GM12892 (cell line): ENCODE results near the gene ATP6V0E1.

ENCODE experiments used
- POLR2A ChIP-seq: IDR thresholded peaks from 2 replicates; pipeline ENCODE4 v1.6.1; 2011; ENCODE audit warnings: low read depth, low read length, control low read depth
- POLR2AphosphoS5 ChIP-seq: IDR thresholded peaks from 2 replicates; pipeline ENCODE4 v1.6.1; 2011; ENCODE audit warnings: low read depth, low read length, control low read depth

DNA sequence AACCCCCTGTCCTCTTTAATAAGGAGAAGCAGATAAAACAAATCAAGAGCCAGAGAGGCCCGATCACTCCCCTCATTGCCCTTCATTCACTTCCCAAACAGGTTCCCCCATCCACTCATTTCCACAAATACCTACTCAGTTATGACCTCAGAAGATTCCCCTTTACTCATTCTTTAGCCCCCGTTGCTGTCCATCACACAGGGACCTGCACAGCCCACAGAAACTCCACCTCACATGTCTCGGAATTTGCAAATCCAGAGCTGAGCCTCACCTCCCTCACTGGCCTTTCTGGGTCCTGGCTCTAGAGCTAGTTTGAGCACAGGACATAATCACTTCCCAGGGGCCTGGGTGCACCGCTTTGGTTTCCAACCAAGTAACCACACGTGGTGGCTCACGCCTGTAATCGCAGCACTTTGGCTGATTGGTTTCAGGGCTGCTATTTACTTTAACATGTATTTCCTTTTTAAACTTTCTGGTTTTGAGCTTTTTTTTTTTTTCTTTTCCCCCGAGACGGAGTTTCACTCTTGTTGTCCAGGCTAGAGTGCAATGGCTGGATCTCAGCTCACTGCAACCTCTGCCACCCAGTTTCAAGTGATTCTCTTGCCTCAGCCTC, 17.8 kb downstream of the ATP6V0E1 start:
- no peak for TF ChIP-seq POLR2A
- no peak for TF ChIP-seq POLR2AphosphoS5
